SW 1271 (cell line): ENCODE results near the gene ANXA4.
"Not testable (repeated sequence)": the region's sequence is repeated elsewhere in the genome, so short reads cannot be mapped to it uniquely, and the experiment has no call there.

Experiments used
- DNase-seq, 2 experiments: peaks; one replicate each; lab custom pipeline; 2025; lab: John Stamatoyannopoulos, UW

The ANXA4 gene

DNA sequence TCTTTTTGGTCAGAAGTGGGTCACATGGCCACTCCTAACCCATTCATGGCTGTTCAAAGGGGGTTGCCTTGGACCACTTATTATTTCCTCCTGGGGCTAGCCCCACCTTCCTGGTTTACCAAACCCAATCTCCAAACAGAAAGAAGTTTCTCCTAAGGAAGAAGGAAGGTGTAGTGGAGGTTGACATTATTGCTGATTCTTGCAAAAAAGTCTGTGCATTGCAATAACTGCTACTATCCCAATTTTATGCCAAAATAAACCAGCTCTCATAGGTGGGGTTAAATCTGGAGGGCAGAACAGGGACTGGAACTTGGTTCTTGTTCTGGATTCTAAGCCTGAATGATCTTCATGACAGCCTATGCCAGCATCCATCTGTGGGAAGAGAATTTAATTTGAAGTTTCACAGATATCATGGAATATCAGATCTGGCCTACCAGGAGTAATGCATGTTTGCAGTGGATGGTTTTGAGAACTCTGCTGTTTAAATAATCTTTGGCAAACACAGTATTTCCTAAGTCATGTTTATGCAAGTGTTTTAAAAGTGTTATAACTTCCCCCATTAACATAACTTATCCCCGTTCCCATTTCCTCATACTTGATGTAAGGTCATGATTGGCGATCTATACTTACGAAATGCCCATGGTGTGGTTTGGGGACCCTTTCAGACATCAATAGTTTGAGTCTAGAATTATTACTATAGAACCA lies 11.9 kb downstream of the ANXA4 start:
- no peak for DNase-seq

DNA sequence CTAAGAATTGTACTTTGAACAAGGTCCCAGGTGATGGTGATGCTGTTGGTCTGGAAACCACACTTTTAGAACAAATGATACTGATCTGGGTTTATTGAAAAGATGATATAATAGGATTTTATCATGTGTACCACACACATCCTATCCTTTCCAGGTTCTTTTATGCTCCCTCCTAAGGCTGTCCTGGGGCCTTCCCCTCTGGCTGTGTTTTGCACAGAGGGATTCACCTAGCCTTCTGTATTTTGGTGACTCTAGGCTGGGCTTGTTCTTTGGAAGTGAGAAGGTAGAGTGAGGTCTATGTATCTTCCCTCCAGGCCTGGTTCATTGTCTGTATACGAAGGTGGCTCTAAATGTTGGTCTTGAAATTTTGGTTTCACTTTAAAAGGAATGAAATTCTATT lies 12.7 kb downstream of the ANXA4 start:
- no peak for DNase-seq

DNA sequence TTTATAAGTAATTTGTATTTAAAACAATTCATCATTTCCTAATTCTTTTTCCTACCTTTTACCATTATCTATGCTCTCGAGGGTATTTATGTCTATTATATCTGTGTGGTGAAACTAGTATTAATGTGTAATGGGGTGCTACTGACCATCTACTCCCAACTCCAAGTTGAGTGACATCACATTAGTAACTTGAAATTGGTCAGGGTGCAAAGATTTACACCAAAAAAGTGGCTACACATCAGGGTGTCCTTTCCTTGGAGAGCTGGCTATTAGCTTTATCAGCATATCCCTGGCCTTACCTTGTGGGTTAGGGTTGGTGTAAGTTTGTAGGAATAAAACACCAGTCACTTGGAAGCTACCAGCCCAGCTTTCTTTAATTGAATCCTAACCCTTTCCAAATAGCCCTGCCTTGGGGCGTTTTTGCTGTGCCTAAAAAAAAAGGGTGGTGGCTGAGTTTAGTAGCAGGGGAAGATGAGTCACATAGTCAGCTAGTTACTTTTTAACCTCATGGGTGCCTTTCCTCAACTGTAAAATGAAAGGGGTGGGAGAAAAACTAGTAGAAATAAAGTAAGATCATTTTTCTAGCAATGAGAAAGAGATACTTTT lies 14.0 kb downstream of the ANXA4 start:
- peak in 1 of 2 experiments; percentile 50 for DNase-seq

DNA sequence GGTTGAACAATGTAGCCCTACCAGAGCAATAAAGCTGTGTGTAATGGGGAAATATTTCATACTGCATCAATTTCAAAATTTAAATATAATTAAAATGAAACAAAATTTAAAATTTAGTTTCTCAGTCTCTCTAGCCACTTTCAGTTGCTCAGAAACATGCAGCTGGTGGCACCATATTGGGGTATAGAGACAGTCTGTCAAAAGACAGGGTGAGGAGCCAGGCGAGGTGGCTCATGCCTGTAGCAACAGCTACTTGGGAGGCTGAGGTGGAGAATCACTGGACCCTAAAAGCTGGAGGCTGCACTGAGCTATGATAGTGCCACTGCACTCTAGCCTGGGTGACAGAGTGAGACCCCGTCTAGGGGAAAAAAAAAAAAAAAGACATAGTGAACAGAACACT lies 20.1 kb downstream of the ANXA4 start:
- no peak for DNase-seq

DNA sequence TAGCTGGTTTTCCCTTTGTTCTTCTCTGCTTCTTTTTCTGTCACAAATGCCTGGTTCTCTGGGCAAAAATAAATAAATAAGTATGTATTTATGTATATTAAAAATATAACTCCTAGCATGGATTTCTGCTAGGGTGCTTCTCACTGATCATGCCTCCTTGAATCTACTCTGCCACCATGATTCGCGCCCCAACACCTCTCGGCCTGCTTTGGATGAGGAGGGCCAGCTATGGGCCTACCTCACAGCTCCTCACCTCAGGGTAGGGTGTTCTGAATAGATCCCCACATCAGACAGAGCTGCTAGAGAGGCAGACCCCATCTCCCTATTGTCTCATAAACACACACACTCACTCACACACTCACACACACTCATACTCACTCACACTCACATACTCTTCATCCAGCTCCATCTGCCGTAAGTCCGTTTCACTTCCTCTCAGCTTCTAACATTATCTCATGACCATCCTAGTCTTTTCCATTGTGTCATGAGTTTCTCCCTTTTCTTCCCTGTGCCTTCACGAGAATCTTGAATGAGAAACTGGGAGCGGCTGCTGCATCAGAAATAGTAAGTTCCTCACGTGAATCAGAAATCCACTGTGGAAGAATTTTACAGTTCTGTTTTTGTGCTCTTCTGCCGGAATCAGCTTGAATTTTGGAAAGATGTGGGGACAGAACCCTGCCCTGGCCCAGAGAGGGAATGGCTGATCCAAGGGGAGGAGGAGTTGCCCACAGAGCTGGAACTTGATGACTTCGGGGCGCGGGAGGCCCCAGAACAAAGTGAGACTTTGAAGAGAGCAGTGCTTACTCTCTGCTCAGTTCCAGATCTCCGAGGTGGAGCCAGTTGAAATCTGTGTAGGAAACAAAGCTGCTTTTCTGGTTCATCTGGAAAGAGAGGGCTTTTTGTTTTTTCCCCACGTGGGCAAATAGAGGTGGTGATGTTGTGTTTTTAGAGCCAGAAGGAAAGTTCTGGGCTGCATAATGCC lies 20.9 kb downstream of the ANXA4 start:
- no peak for DNase-seq

DNA sequence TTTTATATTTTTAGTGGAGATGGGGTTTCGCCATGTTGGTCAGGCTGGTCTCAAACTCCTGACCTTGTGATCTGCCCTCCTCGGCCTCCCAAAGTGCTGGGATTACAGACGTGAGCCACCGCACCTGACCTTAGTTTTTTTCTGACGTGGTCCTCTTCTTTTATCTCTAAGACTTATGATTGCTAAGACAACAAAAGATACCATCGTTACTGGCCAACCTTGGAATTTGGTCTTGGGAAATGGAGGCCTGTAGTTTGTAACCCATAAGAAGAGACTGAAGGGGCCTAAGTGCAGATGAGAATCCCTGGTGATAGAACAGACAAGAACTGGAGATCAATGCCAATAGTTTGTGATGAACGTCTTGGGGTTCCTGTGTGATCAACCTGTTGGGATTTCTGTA lies 21.9 kb downstream of the ANXA4 start:
- DNase-seq, result not testable (repeated sequence)

DNA sequence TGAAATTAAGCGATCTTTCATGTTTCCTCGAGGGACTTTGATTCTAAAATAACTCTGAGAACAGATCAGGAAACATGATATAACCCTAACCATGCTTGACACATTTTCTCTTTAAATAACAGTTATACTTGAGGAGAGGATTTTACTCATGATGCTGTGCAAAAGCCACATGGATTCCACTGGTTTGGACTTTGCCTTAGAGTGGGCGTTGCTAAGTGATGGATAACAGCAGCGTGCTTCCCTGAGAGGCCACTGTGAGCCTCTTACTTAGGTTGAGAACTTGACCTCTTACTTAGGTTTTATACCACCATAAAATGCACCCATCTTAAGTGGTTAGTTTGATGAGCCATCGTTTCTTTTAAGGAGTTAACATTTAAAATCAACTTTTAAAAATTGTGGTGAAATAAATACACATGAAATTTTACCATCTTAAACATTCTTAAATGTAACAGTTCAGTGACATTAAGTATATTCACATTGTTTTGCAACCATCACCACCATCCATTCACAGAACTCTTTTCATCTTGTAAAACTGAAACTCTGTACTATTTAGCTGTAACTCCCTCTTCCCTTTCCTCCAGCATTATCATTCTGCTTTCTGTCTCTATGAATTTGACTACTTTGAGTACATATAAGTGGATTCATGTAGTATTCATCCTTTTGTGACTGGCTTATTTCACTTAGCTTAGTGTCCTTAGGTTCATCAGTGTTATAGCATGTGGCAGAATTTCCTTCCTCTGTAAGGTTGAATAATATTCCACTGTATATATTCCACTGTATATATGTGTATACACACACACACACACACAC lies 22.6 kb downstream of the ANXA4 start:
- DNase-seq, result no peak

DNA sequence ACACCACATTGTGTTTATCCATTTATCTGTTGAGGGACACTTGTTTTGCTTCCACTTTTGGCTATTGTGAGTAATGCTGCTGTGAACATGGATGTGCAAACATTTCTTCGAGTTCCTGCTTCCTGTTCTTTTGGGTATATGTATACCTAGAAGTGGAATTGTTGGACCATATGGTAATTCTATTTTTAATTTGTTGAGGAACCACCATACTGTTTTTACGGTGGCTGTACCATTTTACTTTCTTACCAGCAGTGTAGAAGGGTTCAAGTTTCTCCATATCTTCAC lies 23.1 kb downstream of the ANXA4 start:
- no peak for DNase-seq

DNA sequence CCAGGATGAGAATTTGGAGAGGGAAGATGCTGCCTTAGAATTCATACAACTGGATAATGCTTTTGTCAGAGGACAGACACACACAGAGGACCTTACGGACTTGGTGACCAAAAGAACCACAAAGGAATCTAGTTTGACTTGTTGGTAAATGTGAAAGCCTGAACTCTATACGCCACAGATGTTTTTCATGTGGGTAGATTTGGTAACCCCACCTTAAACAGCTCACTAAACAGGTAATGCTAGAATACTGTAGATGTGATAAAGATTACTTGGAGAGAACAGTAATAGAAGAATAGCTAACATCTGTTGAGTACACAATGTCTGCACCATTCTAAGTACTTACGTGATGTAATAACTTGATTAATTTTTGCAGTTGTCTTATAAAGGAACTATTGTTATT lies 24.1 kb downstream of the ANXA4 start:
- DNase-seq, result no peak

DNA sequence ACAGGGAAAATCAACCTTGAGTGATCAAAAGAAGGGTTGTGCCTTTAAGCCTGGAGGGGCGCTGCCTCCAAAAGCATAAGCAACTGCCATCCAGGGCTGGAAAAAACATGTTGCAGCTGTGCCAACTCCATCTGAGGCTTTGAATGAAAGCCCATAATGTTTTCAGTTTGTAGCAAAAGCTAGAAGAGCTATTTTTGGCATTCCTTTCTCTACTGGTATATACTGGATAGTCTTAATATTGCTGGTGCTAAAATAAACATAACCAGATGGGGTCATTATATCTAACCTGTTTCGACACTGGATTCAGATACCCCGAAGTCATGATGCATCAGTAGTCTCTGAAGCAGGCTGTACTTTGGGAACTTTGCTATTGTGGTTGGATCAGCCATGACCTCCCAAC lies 25.1 kb downstream of the ANXA4 start:
- DNase-seq, result no peak

DNA sequence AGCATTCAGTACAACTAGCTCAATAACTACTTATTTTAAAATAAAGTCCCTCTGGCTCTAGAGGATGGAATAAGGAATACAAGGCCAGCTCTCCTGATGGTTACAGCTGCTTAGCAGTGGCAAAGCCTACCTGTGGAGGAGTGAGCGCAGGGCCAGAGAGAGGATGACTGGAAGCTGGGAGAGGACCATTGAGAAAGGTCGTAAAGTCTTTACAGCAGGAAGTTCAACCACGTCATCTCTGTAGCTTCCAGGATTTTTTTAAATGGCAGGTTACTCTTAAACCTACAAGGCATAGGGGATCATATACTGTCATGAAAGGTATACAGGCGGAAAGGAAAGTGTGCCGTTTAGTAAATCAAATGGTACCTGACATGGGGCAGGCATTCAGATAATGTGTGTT lies 26.3 kb downstream of the ANXA4 start:
- no peak for DNase-seq

DNA sequence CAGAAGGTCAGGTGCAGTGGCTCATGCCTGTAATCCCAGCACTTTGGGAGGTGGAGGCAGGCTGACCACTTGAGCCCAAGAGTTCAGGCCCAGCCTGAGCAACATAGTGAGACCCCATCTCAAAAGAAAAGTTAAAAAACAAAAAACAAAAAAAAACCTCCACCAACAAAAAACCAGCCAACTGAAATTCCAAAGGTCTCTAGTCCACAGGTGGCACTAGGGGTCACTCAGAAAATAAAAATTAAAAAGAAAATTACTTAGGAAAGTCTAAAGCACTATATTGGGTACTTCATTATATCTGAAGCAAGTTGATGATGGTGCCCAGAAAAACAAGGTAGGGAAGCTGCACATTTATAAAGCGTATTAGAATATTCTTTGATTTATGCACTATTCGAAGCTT lies 26.9 kb downstream of the ANXA4 start:
- DNase-seq, result no peak

DNA sequence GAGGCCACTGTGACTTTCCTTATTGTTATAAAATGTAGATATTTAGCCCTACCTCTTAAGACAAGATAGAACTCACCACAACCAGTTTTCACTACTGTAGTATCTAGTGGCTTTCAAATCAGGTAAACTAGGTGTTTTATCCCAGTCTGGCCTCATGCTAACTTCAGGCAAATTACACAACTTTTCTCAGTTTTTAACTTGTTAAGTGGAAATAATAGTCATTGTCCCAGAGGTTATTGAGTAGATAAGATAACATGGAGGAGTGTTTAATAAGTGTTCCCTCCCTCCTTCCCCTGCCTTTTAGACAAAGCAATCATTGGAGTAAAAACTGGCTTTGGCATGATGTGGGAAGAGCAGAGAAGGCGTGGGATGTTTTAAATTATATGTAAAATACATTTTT lies 27.3 kb downstream of the ANXA4 start:
- DNase-seq, result no peak

DNA sequence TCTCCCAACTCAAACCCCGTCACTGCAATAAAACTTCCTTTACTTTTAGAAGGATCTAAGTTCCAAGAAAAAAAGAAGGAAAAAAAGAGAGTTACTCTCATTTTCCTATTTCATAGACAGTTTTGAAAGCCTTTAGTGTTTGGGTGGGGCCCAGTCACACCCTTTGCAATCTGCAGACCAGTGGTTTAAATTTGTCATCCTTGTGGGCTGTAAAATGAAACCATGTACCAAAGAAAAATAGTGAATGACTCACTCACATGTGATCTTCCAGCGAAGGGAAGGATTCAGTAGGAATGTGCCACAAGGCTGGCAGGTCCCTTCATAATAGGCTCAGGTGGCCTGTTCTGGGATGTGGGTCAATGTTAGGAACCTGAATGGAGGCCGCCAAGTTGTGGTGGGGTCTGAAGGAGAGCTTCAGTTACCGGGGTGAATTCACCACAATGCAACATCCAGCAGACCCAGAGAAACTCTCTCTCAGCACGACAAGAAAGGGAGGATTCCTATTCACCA lies 28.3 kb downstream of the ANXA4 start:
- DNase-seq, result peak; percentile 18 to 72

DNA sequence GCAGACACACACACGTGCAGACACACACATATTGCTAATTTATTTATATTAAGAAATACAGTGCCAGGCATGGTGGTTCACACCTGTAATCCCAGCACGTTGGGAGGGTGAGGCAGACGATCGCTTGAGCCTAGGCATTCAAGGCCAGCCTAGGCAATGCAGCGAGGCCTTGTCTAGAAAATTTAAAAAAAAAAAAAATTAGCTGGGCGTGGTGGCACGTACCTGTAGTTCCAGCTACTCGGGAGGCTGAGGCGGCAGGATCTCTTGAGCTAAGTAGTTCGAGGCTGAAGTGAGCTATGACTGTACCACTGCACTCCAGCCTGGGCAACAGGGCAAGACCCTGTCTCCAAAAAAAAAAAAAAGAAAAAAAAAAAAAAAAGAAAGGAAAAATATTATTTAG lies 28.8 kb downstream of the ANXA4 start:
- DNase-seq, result no peak

DNA sequence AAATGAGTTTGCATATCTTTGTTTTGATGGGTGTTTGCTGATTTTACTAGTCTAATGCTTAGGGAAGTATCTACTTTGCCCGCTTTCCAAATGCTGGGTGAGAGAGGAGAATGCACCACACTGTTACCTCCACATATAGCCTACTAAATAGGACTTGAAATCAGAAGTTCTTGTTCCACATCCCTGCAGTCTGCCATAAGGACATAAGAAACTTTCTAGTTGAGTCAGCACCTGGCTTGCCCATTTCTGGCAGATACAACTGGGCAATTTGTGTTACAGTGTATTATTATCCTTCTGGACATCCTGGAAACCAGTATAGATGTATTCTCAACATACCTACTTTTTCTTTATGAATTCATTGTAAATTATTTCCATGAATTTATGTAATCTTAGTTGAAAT lies 29.5 kb downstream of the ANXA4 start:
- DNase-seq, result no peak

DNA sequence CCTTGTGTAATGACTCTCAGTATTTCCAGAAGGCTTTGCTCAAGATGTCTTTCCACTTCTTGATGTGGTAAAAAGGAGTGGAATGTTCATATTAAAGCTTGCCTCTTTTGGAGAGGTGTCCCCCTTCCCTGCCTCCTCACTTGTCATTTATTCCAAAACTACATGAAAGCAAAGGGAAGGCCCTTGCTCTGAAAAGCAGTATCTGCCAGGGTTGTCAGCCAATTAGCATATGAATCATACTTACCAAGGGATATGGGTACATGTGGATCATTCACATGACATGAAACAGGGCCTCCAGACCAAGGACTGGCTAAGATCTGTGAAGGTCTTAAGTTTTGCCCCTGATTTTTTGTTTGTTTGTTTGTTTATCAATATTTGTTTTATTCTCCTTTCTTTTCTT lies 31.3 kb downstream of the ANXA4 start:
- no peak for DNase-seq

DNA sequence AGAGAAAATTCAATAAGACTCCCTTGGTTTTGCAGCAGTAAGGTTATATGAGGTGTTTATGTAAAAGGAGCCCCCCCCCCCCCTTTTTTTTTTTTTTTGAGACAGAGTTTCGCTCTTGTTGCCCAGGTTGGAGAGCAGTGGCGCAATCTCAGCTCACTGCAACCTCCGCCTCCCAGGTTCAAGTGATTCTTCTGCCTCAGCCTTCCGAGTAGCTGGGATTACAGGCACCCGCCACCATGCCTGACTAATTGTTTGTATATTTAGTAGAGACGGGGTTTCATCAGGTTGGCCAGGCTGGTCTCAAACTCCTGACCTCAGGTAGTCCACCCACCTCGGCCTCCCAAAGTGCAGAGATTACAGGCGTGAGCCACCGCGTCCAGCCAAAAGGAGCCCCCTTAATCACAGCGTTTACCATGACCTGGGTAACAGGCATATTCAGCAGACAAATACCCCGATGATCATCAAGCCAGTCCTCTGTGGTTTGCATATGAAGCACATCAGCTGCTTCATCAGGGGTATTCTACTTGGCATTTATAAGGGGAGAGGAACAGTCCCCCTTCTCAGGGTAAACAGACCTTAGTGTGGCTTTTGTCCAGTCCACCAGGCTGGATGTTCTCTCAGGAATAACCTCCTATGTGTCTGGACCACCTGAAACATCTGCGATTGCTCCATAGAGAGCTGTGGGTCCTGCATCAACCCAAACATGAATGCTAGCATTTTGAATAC lies 32.5 kb downstream of the ANXA4 start:
- not testable (repeated sequence) for DNase-seq

DNA sequence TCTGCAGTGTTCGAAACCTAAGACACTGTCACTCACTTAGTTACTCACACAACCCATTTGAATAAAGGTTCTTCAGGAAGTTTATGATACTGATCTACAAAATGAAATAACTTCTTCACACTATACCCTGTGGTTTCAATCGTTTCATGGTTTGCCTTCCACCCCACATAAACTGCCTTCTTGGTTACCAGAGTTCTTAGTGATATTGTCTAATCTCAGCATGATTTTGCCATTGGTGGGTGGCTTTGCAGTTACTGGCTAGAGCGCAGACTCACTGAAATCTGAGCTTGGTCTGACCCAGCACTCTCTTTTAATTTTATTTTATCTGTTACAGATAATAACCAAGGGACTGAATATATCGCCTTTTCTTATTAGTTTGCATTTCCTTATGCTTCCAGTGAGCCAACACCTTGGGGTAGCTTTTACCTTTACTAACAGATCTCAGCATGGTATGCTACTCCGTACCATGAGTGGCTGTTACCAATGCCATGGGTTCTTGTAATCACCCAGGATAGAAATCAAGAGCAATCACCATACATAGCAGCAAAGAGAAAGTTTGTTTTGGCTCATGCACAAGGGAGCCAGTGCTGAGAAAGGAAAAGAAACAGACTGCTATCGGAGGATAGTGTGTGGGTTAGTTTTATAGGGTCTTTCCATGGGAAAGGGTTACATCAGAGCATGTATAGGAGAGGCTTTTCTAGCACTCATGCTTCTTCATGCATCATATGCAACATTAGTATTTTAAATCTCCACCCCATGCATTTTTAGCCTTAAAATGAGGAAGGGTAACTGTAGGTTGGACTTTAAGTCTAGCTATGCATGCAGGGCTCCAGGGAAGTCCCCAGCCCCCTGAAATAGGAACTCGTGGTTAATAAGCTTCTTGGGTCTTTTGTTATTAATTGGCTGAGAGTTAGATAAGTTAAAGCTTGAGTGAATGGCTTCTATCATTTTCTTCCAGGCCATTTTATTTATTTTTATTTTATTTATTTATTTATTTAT lies 33.3 kb downstream of the ANXA4 start:
- DNase-seq, result no peak
